Measurements from ENCODE around the gene PLTP.
"Not testable (repeated sequence)": the region's sequence is repeated elsewhere in the genome, so short reads cannot be mapped to it uniquely, and the experiment has no call there.

PLTP gene

GRCh38 chr20:45919542-45920399, 7.8 kb upstream of the PLTP start:
- DNase-seq, result no peak

- DNase-seq, result no peak
Measured at GRCh38 chr20:45918779-45919537, 7.0 kb upstream of the PLTP start.

- no peak for DNase-seq
Measured at GRCh38 chr20:45918182-45918737, 6.3 kb upstream of the PLTP start.

GRCh38 chr20:45917790-45918141, 5.8 kb upstream of the PLTP start:
- no peak for DNase-seq

- DNase-seq, result no peak
Measured at GRCh38 chr20:45913116-45913515, 1.2 kb upstream of the PLTP start.

GRCh38 chr20:45912344-45912682, 358 bp upstream of the PLTP start:
- no peak for DNase-seq

GRCh38 chr20:45910670-45911485, 1.1 kb downstream of the PLTP start:
- peak; percentile 81 for DNase-seq

GRCh38 chr20:45909817-45910669, 1.9 kb downstream of the PLTP start:
- DNase-seq, result no peak

GRCh38 chr20:45909336-45909808, 2.6 kb downstream of the PLTP start:
- no peak for DNase-seq

GRCh38 chr20:45908084-45908483, 3.9 kb downstream of the PLTP start:
- DNase-seq, result no peak

- no peak for DNase-seq
Measured at GRCh38 chr20:45907219-45907948, 4.6 kb downstream of the PLTP start.

DNA sequence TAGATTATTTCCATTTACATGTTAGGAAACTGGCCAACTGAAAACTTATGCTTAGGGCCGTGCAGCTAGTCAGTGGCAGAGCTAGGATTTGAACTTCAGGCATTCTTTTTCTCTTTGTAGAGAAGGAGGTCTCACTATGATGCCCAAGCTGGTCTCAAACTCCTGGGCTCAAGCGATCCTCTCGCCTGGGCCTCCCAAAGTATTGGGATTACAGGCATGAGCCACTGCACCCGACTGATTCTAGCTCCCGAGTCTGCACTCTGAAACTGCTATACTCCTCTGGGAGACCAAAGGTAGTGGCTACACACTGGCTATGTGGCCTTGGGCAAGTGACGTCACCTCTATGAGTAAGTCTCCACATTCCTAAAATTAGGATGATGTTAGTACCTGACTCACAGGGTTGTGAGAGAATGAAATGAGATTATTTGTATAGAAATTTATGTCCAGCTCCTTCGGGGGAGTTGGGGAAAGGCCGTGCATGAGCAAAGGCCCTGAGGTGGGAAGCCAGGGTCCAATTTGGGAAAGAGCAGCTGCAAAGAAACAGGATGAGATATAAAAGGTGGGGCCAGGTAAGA, 6.4 kb downstream of the PLTP start:
- DNase-seq, result no peak

GRCh38 chr20:45904583-45905504, 7.1 kb downstream of the PLTP start:
- DNase-seq, result no peak

GRCh38 chr20:45902199-45902701, 9.7 kb downstream of the PLTP start:
- DNase-seq, result no peak

GRCh38 chr20:45901332-45901731, 10.6 kb downstream of the PLTP start:
- not testable (repeated sequence) for DNase-seq

DNA sequence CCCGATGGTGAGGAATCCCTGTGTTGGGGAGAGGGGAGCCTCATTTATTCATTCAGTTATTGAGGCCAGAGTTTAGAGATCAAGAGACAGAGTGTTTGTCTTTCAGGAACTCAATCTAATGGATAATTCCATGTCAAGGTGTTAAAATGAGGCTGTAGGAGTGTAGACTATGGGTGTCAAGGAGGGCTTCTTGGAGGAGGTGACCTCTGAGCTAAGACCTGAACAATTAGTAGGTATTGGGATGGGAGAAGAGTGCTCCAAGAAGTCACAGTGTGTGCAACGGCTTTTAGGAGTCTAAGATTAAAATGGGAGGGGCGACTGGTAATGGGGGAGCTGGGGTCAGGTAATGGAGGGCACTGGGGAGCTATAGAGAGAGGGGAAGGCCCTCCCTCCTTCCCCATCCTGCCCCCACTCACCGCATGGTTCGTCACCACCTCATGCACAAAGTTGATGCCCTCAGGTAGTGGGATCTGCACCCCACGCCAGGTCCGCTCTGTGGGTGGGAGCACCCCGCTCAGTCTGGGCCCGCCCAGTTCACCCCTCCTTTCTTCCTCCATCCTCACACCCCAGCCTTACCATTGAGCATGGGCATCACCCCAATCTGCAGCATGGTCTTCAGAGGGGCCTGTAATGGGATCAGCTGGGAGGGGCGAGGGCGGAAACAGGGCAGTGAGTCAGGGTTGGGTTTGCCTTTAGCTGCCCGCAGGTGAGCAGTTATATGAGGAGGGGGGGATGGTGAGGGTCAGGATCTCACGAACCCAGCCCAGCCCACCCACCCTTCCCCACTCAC, 12.7 kb downstream of the PLTP start:
- no peak for DNase-seq

- no peak for DNase-seq
Measured at GRCh38 chr20:45898285-45898684, 13.7 kb downstream of the PLTP start.

DNA sequence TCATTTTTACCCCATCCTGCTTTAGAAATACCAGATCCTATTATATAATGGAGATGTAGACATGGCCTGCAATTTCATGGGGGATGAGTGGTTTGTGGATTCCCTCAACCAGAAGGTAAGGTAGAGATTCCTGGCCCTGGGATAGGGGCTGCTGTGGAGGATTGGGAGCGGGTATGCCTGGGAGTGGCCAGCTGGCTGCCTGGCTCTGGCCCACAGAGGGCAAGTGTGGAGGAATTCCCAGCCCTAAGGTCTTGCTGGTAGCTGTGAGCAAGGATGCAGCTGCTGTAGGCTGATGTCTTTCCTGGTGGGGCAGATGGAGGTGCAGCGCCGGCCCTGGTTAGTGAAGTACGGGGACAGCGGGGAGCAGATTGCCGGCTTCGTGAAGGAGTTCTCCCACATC, 14.3 kb downstream of the PLTP start:
- DNase-seq, result no peak

GRCh38 chr20:45897289-45897688, 14.7 kb downstream of the PLTP start:
- DNase-seq, result no peak
